ENCODE data around the gene PLA2G12B. TPM values are rescaled to one million over a fixed set of nuclear protein-coding genes. Genes with fewer than 3 reads are reported as not detected.

The PLA2G12B gene
- total RNA-seq, 4 donors from 2014 or later: not detected

GRCh38 chr10:72887043-72887442, 67.6 kb downstream of the PLA2G12B start:
- no peaks in the 10 kb centered on the region for H3K9me3 ChIP-seq
- TF ChIP-seq EP300 (IDR thresholded peaks at IDR 0.05) (no peak), POLR2A (IDR thresholded peaks at IDR 0.05) (no peak), CTCF (IDR thresholded peaks at IDR 0.05) (no peak)
- no peaks in the 10 kb centered on the region for H3K27me3 ChIP-seq
- DNase-seq (ENCODE audit: low spot score in 2 of 2): no peak
- 35 to 39% methylated on average over 5 of the region's 5 CpGs for WGBS, 2 donors
- peaks cover 0 to 31% (median 0%) of the 10 kb centered on the region in 3 donors for H3K36me3 ChIP-seq
- peak overlapping the region in 1 of 4 donors; percentile 15 for H3K4me3 ChIP-seq
- no peak overlapping the region for H3K27ac ChIP-seq
- no peaks in the 10 kb centered on the region for H3K4me1 ChIP-seq

DNA sequence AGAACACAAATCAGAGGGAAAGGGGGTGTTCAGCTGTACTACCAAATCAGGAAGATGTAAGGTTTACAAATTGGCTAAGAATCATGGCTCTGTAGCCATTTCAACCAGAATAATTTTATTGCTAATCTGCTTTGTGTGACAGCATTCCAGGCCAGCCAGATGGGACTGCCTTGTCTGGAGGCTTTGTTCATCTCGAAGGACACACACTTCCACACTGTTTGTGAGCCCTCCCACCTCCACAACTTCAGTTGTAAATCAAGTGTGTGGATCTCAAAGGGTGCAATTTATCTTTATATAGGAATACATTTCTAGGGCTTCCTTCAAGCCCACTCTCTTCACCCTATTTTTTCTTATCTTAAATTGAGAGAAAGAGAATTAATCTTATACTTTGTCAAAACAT, 68.0 kb downstream of the PLA2G12B start:
- DNase-seq (ENCODE audit: low spot score in 2 of 2): no peak
- no peak overlapping the region for H3K27ac ChIP-seq
- peaks cover 0 to 34% (median 0%) of the 10 kb centered on the region in 3 donors for H3K36me3 ChIP-seq
- H3K4me3 ChIP-seq: no peak overlapping the region
- H3K27me3 ChIP-seq: no peaks in the 10 kb centered on the region
- H3K4me1 ChIP-seq: no peaks in the 10 kb centered on the region
- H3K9me3 ChIP-seq: no peaks in the 10 kb centered on the region
- 16 to 33% methylated on average over 1 of the region's 1 CpG for WGBS, 2 donors
- TF ChIP-seq CTCF (IDR thresholded peaks at IDR 0.05) (no peak), POLR2A (IDR thresholded peaks at IDR 0.05) (no peak)

- Histone ChIP-seq H3K4me1 (no peaks in the 10 kb centered on the region), H3K36me3 (peaks cover 0 to 39% (median 4%) of the 10 kb centered on the region in 3 donors), H3K4me3 (no peak overlapping the region), H3K9me3 (no peaks in the 10 kb centered on the region), H3K27ac (no peak overlapping the region), H3K27me3 (no peaks in the 10 kb centered on the region)
- WGBS, 2 donors: 69 to 77% methylated on average over 2 of the region's 2 CpGs
- no peak for TF ChIP-seq EP300 (IDR thresholded peaks at IDR 0.05)
- TF ChIP-seq POLR2A (IDR thresholded peaks at IDR 0.05): no peak
- TF ChIP-seq CTCF (IDR thresholded peaks at IDR 0.05): no peak
- no peak for DNase-seq (ENCODE audit: low spot score in 2 of 2)
These were observed 68.7 kb downstream of the PLA2G12B start for GRCh38 chr10:72885953-72886352.

Other genes with a start within 250 kb of the PLA2G12B start
- gene OIT3, start 61.1 kb downstream of the PLA2G12B start, total RNA-seq: not detected
- gene P4HA1, start 142.1 kb upstream of the PLA2G12B start, total RNA-seq: 10 to 100 TPM; 24.9 to 40.0 (median 30.1) TPM
- gene NUDT13, start 155.6 kb upstream of the PLA2G12B start, total RNA-seq: 10 to 100 TPM in 1 of 4 donors, 1 to 10 TPM in 3; 1.2 to 10.5 (median 4.2) TPM
- gene ECD, start 213.2 kb upstream of the PLA2G12B start, total RNA-seq: 10 to 100 TPM; 28.2 to 40.8 (median 29.7) TPM
- gene FAM149B1, start 213.3 kb upstream of the PLA2G12B start, total RNA-seq: 10 to 100 TPM; 11.0 to 27.1 (median 25.0) TPM